MCF 10A (cell line): Measurements from ENCODE around the gene YIF1A. TPM values are rescaled to one million over a fixed set of nuclear protein-coding genes. Genes with fewer than 3 reads are reported as not detected.
A peak's percentile ranks its signal among the peaks of the same experiment; 100 is the strongest.

Experiments
- BruUV-seq: library from RNA; stranded (reverse); fragments of 400-500 nt; replicated peaks from 2 replicates; lab custom pipeline; 2021; lab: Mats Ljungman, UMichigan
- CTCF ChIA-PET: fragments of 300-600 bp; sonication (Branson Sonifier 250); formaldehyde crosslinking; extraction: SDS; loops from one replicate; lab custom pipeline; 2021; ENCODE audit warnings: antibody characterized with exemption, inconsistent platforms; lab: Yijun Ruan, JAX
- POLR2A ChIA-PET: fragments of 300-600, 350-650 bp; sonication (Branson Sonifier 250); formaldehyde crosslinking; extraction: SDS; loops from one replicate; lab custom pipeline; 2020; ENCODE audit warnings: antibody characterized with exemption, inconsistent platforms; lab: Yijun Ruan, JAX
- DNase-seq: peaks from one replicate; pipeline ENCODE4 v3.0.0-alpha.2; 2018; ENCODE audit not compliant: unreplicated experiment
- H3K27ac Mint-ChIP-seq: one replicate; pipeline ENCODE4 v1.8.0; 2022; ENCODE audit warnings: mild to moderate bottlenecking, low read depth, mixed read lengths; ENCODE audit not compliant: unreplicated experiment
- H3K27me3 Mint-ChIP-seq: one replicate; pipeline ENCODE4 v1.8.0; 2022; ENCODE audit warnings: mixed read lengths; ENCODE audit not compliant: insufficient read depth, unreplicated experiment
- H3K36me3 Mint-ChIP-seq: one replicate; pipeline ENCODE4 v1.8.0; 2022; ENCODE audit warnings: mild to moderate bottlenecking, moderate library complexity, mixed read lengths; ENCODE audit not compliant: insufficient read depth, unreplicated experiment
- H3K4me1 Mint-ChIP-seq: one replicate; pipeline ENCODE4 v1.8.0; 2022; ENCODE audit warnings: mixed read lengths; ENCODE audit not compliant: insufficient read depth, unreplicated experiment
- H3K4me3 Mint-ChIP-seq: one replicate; pipeline ENCODE4 v1.8.0; 2022; ENCODE audit warnings: mild to moderate bottlenecking, moderate library complexity, mixed read lengths; ENCODE audit not compliant: unreplicated experiment
- H3K9me3 Mint-ChIP-seq: one replicate; pipeline ENCODE4 v1.8.0; 2022; ENCODE audit warnings: mixed read lengths; ENCODE audit not compliant: unreplicated experiment
- intact Hi-C: fragments of 100-400 bp; cut with micrococcal nuclease; formaldehyde crosslinking; loops from 2 replicates; pipeline ENCODE4 v1.14.1; 2022
- total RNA-seq: library from RNA; stranded (reverse); gene quantifications from 2 replicates; pipeline ENCODE4 v1.2.3, GENCODE V29; 2022
- TF ChIP-seq, protein P1 (sequence below): fragments of 200-600 bp; IDR thresholded peaks from one replicate; pipeline ENCODE4 v1.8.0; 2022; ENCODE audit warnings: antibody characterized with exemption, mild to moderate bottlenecking; ENCODE audit not compliant: unreplicated experiment

Gene YIF1A
- total RNA-seq, 1 experiment from 2014 or later, result 143 TPM

DNA sequence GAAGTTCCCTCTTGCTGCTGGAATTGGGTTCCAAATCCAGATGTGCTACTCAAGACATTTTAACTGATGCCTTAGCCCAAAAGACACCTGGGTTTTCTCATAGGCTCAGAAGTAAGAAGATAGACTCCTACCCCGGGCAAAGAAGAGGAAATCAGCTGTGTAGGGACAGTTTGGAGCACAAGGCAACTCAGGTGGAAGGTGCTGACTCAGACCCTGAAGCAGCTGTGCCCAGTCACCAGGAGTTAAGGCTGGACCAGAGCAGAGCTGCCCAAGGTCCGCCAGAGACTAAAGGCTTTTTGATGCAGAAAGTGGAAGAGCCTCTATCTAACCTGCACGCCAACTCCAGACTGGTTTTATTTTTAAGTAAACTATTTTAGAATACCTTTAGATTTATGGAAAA lies 41.1 kb downstream of the YIF1A start:
- CTCF ChIA-PET, result interaction anchor here (0.7 to 1.7 kb wide), 3 partner anchors 11 to 643 kb away, joined by 3 to 9 read pairs (median 6); no protein-coding TSS in a partner anchor
- no peak overlapping the region for H3K4me3 Mint-ChIP-seq
- no peaks in the 10 kb centered on the region for H3K9me3 Mint-ChIP-seq

DNA sequence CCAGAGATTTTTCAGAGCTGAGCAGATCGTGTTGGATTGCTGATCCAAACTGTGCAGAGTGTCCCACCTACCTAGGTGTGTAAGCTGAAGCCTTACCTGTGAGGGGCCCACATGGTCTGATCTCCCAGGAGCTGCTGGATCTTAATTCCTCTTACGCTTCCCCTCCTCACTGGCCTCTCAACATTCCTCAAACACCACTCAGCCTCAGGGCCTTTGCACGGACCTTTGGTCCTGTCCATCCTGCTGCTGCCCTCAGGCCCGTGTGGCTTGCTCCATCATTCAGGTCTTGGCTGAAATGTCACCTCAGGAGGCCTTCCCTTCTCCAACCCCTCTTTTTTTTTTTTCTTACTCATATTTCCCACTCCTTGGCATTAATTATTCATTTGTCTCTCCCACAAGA lies 41.6 kb downstream of the YIF1A start:
- CTCF ChIA-PET, result interaction anchor here (0.7 to 1.7 kb wide), 3 partner anchors 11 to 644 kb away, joined by 3 to 9 read pairs (median 6); no protein-coding TSS in a partner anchor

More for the DNA sequence above, 41.1 kb downstream of the YIF1A start:
- POLR2A ChIA-PET, result no interaction called here
- intact Hi-C loops, result no loop called here
- Mint-ChIP-seq H3K36me3 (peaks cover 29% of the 10 kb centered on the region), H3K27ac (no peak overlapping the region), H3K27me3 (no peaks in the 10 kb centered on the region), H3K4me1 (no peaks in the 10 kb centered on the region)
- no TSS peak for BruUV-seq
- DNase-seq, result no peak
- TF ChIP-seq, protein P1, sequence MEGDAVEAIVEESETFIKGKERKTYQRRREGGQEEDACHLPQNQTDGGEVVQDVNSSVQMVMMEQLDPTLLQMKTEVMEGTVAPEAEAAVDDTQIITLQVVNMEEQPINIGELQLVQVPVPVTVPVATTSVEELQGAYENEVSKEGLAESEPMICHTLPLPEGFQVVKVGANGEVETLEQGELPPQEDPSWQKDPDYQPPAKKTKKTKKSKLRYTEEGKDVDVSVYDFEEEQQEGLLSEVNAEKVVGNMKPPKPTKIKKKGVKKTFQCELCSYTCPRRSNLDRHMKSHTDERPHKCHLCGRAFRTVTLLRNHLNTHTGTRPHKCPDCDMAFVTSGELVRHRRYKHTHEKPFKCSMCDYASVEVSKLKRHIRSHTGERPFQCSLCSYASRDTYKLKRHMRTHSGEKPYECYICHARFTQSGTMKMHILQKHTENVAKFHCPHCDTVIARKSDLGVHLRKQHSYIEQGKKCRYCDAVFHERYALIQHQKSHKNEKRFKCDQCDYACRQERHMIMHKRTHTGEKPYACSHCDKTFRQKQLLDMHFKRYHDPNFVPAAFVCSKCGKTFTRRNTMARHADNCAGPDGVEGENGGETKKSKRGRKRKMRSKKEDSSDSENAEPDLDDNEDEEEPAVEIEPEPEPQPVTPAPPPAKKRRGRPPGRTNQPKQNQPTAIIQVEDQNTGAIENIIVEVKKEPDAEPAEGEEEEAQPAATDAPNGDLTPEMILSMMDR, result no peak

DNA sequence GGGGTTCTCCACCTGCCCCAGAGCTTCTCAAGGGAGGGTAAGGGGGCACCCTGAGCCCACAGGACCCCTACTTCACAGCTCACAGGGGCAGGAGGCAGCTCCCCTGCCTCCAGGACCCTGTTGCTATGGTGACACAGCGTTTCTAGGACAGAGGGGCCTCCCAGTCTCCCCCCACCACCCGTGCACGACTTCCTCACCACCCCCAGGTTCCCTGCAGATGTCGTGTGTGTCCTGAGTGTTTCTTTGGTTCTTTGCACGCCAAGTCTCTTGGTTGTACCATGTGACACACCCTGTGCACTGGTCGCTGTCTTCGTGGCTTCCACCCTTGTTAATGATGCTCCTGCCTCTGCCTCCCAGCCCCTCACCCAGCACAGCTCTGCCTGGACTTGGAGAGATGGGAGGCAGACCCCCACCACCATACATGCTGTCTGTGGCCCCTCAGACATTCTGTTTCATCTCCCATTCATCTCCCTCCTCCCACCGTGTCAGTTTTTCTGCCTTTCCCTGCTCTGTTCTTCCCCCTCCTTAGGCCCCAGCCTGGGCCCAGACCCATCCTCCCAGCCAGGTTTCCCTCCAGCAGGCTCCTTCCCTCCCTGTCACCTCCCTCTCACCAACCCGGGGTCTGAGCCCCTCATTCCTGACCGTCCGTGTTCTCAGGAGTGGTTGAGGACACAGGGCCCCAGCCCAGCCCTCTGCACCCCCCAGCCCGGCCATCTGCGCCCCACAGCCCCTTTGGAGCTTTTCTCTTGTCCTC lies 45.0 kb downstream of the YIF1A start:
- H3K27ac Mint-ChIP-seq, result no peak overlapping the region
- H3K27me3 Mint-ChIP-seq, result no peaks in the 10 kb centered on the region
- TF ChIP-seq, protein P1, result no peak
- DNase-seq, result no peak
- POLR2A ChIA-PET, result no interaction called here
- CTCF ChIA-PET, result no interaction called here
- intact Hi-C loops, result no loop called here
- TSS peak; percentile 55 for BruUV-seq
- no peaks in the 10 kb centered on the region for H3K4me1 Mint-ChIP-seq
- peaks cover 38% of the 10 kb centered on the region for H3K36me3 Mint-ChIP-seq
- no peak overlapping the region for H3K4me3 Mint-ChIP-seq
- H3K9me3 Mint-ChIP-seq, result no peaks in the 10 kb centered on the region

More for the DNA sequence above, 41.6 kb downstream of the YIF1A start:
- TF ChIP-seq, protein P1, result no peak
- Mint-ChIP-seq H3K27me3 (no peaks in the 10 kb centered on the region), H3K27ac (no peak overlapping the region), H3K9me3 (no peaks in the 10 kb centered on the region), H3K4me3 (no peak overlapping the region), H3K4me1 (no peaks in the 10 kb centered on the region), H3K36me3 (peaks cover 33% of the 10 kb centered on the region)
- BruUV-seq, result no TSS peak
- DNase-seq, result no peak
- POLR2A ChIA-PET, result no interaction called here
- intact Hi-C loops, result no loop called here

DNA sequence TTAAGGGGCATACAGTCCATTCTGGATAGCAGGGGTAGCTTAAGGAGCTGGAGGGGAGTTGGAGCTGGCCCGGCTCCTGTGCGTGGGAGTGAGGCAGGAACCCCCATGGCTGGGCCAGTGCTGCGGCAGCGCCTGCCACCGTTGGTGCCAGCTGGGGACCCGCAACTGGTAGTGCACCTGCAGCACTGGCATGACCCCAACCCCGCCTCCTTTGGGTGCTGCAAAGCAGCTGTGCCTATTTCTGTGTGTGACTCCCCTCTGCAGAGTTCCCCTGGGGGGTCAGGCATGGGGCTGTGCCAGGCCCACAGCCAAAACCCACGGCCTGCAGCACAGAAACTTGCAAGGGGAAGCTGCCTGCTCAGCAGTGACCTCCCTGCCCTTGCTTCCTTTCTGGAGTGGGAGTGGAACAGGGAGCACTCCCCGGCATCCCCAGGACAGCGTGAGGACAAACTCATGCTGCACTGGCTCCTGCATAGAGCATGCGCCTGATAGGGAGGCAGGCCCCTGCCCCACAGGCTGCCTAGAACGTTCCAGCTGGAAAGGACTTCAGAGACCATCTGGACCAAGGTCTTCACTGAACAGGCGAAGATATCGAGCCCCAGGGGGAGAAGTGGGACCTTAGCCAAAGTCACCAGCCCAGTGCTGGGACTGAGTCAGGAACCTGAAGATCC lies 46.7 kb downstream of the YIF1A start:
- BruUV-seq, result no TSS peak
- TF ChIP-seq, protein P1, result no peak
- POLR2A ChIA-PET, result no interaction called here
- Mint-ChIP-seq H3K27me3 (no peaks in the 10 kb centered on the region), H3K27ac (no peak overlapping the region), H3K4me1 (no peaks in the 10 kb centered on the region), H3K36me3 (peaks cover 50% of the 10 kb centered on the region), H3K4me3 (no peak overlapping the region), H3K9me3 (no peaks in the 10 kb centered on the region)
- intact Hi-C loops, result no loop called here
- CTCF ChIA-PET, result interaction anchor here (0.8 to 2.2 kb wide), 3 partner anchors 18 to 37 kb away, joined by 3 to 9 read pairs (median 3); no protein-coding TSS in a partner anchor
- DNase-seq, result no peak
